ENCODE measurements around the gene NPAP1. TPM values are rescaled to one million over a fixed set of nuclear protein-coding genes. Genes with fewer than 3 reads are reported as not detected.

Gene NPAP1
- total RNA-seq, 2 donors from 2014 or later: not detected

DNA sequence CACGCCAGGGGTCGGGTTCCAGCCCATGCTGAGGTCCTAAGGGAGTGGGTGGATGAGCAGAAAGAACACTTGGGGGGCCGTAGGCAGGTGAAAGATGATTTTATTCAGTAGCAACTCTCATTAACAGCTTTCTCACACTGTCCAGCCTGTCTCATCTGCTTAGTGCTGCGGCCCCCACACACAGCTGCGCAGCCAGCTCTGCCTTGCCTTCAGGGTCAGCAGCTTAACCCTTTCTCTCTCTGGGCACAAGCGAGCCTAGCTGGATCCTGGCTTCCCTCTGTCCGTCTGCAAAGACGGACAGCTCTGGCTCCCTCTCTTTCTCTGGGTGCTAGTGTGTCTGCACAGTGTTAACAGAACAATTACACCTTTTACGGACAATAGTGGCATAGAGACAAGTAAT lies 21.3 kb downstream of the NPAP1 start:
- H3K27me3 Mint-ChIP-seq (ENCODE audit: low read depth): no peaks in the 10 kb centered on the region
- H3K9me3 Mint-ChIP-seq: peaks cover 5 to 8% of the 10 kb centered on the region in 2 donors
- peaks cover 0 to 2% of the 10 kb centered on the region in 2 donors for H3K36me3 Mint-ChIP-seq (ENCODE audit: insufficient read depth in 2 of 2)
- DNase-seq: no peak
- no peaks in the 10 kb centered on the region for H3K4me1 Mint-ChIP-seq (ENCODE audit: low read depth)
- H3K4me3 Mint-ChIP-seq: no peak overlapping the region
- H3K27ac Mint-ChIP-seq: no peak overlapping the region
- no peak for ATAC-seq (replicated peaks in 1 of 2)

DNA sequence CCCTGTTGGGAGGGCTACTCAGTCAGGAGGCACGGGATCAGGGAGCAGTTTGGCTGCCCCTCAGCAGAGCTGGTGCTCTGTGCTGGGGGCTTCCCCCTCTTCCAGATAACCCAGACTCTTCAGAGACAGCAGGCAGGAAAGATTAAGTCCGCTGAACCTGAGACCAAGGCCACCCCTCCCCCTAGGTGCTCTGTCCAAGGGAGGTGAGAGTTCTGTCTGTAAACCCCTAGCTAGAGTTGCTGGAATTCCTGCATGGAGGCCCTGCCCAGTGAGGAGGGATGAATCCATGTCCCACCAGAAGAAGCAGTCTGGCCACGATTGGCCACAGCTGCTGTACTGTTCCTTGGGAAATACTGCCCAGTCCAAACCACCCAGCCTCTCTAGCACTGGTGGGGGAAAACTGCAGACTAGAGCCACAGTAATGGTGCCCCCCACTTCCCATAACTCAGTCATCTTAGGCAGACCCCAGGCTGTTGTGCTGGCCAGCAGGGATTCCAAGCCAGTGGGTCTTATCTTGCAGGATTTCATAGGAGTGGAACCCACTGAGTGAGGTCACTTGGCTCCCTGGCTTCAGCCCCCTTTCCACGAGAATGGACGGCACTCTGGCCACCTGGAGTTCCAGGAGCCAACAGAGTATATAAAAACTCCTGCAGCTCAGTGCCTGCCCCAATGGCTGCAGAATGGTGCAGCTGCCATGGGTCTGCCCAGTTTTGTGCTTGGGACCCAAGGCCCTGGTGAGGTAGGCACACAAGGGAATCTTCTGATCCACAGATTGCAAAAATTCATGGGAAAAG lies 42.9 kb downstream of the NPAP1 start:
- Mint-ChIP-seq H3K9me3 (peaks cover 14 to 18% of the 10 kb centered on the region in 2 donors), H3K27ac (no peak overlapping the region), H3K4me1 (ENCODE audit: low read depth) (no peaks in the 10 kb centered on the region), H3K27me3 (ENCODE audit: low read depth) (no peaks in the 10 kb centered on the region), H3K36me3 (ENCODE audit: insufficient read depth in 2 of 2) (peaks cover 0 to 6% of the 10 kb centered on the region in 2 donors), H3K4me3 (no peak overlapping the region)
- ATAC-seq (replicated peaks in 1 of 2) (no peak), DNase-seq (no peak)

DNA sequence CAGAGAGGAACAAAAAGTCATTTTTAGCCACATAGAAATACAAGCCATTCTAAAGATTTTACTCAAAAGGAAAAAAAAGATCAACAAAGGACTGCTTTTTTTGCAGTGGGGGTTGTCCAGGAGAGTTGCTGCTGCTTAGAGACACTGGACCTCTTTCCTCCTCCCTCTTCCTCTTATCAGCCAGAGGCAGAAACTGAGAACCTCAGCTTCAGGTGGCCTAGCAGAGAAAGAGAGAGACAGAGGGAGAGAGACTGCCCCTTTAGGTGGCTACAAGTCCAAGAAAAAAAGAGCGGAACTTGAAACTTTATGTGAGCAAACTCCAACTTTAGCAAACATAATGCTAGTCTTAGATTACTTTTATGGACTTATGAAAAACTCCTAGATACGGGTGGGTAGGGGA lies 54.2 kb downstream of the NPAP1 start:
- no peak overlapping the region for H3K4me3 Mint-ChIP-seq
- no peak for DNase-seq
- ATAC-seq (replicated peaks in 1 of 2): no peak
- H3K9me3 Mint-ChIP-seq: peaks cover 4 to 8% of the 10 kb centered on the region in 2 donors
- no peaks in the 10 kb centered on the region for H3K27me3 Mint-ChIP-seq (ENCODE audit: low read depth)
- no peaks in the 10 kb centered on the region for H3K36me3 Mint-ChIP-seq (ENCODE audit: insufficient read depth in 2 of 2)
- H3K27ac Mint-ChIP-seq: no peak overlapping the region
- no peaks in the 10 kb centered on the region for H3K4me1 Mint-ChIP-seq (ENCODE audit: low read depth)

Measured in activated T-cell treated with anti-CD3 and anti-CD28 coated beads, Interleukin-2, amount 50 U/mL, for 72 hours (primary cell).